GM12872 (cell line): ENCODE results near the gene ACAD10.
A peak's percentile ranks its signal among the peaks of the same experiment; 100 is the strongest.

Source experiments
- CTCF ChIP-seq: IDR thresholded peaks from 3 replicates; pipeline ENCODE4 v1.5.1; 2011; ENCODE audit warnings: low read depth, mild to moderate bottlenecking, low read length, moderate library complexity; ENCODE audit not compliant: insufficient read depth

Gene ACAD10

GRCh38 chr12:111673503-111673902 is 12.3 kb upstream of the ACAD10 start:
- TF ChIP-seq CTCF, result peak; percentile 37; the same call in 2 of the 3 replicates

GRCh38 chr12:111677186-111677585 is 8.7 kb upstream of the ACAD10 start:
- no peak for TF ChIP-seq CTCF

GRCh38 chr12:111685322-111685810 is 487 bp upstream of the ACAD10 start:
- no peak for TF ChIP-seq CTCF

GRCh38 chr12:111686574-111687105 is 787 bp downstream of the ACAD10 start:
- no peak for TF ChIP-seq CTCF

GRCh38 chr12:111687255-111687654 is 1.4 kb downstream of the ACAD10 start:
- peak; percentile 59 for TF ChIP-seq CTCF

- no peak for TF ChIP-seq CTCF
Measured at GRCh38 chr12:111687952-111688351, 2.1 kb downstream of the ACAD10 start.

GRCh38 chr12:111691262-111691661 is 5.4 kb downstream of the ACAD10 start:
- TF ChIP-seq CTCF, result no peak
